HG03060 (cell line): Measurements from ENCODE around the gene TEX10.

Source experiments
- ATAC-seq: cut with Tn5 transposase; IDR thresholded peaks from one replicate; pipeline ENCODE4 v1.9.1; 2021; ENCODE audit warnings: low read depth, moderate number of reproducible peaks; ENCODE audit not compliant: unreplicated experiment

Gene TEX10

DNA sequence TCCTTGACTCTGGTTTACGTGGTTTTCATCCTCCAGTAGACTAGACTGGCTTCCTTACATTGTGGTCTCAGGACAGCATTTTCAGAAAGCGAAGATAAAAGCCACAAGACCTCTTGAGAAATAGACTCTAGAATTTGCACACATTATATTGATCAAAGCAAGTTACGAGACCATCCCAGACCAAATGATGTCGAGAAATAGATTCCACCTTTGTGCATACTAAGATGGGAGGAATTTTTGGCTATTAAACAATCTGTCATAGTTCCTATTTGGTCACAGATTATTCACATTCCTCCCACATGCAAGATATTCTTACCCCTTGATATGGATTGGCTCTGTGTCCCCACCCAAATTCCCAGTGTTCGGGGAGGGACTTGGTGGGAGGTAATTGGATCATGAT is 65.6 kb downstream of the TEX10 start:
- ATAC-seq = no peak

DNA sequence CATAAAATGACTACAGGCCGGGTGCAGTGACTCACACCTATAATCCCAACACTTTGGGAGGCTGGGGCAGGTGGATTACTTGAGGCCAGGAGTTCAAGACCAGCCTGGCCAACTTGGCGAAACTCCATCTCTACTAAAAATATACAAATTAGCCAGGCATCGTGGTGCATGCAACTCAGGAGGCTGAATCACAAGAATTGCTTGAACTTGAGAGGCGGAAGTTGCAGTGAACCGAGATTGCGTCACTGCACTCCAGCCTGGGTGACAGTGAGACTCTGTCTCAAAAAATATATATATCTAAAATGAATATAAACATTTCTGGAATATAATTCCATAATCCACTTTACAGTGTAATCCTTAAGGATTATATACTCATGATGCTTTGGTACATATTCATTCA is 66.5 kb downstream of the TEX10 start:
- no peak for ATAC-seq

- ATAC-seq = no peak
These were observed 67.1 kb downstream of the TEX10 start for GRCh38 chr9:100285601-100286000.

- no peak for ATAC-seq
These were observed 67.7 kb downstream of the TEX10 start for GRCh38 chr9:100285080-100285479.

GRCh38 chr9:100284247-100284646 is 68.5 kb downstream of the TEX10 start:
- no peak for ATAC-seq

- no peak for ATAC-seq
These were observed 70.4 kb downstream of the TEX10 start for GRCh38 chr9:100282388-100282719.

DNA sequence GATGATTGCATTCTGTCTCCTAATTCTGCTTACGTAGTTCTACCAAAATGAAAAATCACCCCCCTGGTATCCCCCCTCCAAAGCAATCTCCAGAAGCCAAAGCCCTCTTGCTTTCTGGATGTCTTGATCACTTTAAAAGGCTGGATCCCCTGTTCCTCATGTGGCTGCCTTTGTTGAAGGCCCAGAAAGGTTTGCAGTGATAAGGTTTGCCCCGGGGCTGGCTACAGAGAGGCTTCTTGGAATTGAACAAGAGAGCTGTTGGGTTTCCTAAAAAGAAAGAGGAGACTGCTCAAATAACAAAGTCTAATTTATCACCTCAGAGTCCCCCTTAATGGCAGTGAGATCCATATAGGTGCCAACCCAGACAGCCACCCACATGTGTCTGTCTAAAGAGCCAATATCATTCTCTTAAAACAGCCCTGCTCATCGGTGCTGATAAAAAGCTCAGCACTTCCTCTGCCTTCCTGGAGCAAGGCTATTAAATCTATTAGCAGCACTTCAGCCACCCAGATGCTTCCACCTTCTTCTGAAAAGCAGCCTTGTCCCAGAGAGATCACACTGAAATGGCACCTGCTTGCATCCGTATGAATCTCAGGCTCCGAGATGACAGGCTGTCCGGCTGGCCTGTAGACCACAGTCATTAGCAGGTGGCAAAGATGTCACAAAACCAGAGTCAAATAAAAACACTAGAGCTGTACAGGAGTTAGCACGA is 70.9 kb downstream of the TEX10 start:
- no peak for ATAC-seq

GRCh38 chr9:100281066-100281465 is 71.7 kb downstream of the TEX10 start:
- no peak for ATAC-seq

DNA sequence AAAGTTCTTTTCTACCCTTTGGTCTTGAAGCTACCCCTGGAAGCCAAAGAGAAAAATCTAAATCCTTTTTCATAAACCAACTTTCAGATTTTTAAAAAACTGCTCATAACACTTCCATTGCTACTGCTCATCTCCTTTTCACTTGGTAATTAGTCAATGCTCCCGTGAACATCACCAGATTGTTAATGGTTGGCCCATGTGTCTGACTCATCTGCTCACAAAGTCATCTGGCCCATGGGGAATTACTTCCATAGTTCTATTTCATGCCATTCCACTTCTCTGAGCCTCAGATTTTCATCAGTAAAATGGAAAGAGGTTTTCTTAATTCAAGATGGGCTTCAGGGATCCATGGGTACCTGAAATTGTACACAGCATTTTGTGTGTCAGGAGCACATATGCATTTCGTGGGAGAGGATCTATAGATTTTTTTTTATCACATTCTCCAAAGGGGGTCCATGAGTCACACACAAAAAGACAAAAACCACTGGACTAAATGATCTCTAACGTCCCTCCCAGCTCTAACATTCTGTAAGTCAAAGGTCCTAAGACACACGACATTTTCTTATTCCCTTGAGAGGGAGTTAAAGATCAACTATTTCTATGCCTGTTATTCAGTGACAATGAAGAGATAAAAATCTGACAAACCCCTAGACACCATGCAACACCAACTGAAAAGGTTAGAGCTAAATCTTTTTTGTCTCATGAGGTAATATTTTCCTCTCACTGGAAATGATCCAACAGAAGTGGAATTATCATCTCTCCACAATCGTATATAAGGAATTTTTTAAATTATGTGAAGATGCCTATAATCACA is 75.4 kb downstream of the TEX10 start:
- ATAC-seq = no peak

DNA sequence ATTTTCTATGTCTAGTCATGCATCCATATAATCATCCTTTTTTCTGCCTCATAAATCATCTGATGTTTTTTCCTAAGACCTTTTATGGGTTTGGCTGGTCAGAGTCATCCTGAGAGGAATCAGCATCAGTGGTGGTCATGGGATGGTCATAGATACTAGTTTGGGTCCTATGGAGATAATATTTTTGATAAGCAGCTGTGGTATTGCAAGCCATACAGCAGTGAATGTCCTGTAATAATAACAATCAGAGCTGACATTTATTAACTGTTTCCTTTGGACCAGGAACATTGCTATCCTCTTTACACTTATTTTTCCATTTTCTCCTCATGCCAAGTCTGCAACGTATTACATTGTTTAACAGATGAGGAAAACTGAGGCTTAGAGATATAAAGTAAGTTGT is 83.1 kb downstream of the TEX10 start:
- no peak for ATAC-seq

DNA sequence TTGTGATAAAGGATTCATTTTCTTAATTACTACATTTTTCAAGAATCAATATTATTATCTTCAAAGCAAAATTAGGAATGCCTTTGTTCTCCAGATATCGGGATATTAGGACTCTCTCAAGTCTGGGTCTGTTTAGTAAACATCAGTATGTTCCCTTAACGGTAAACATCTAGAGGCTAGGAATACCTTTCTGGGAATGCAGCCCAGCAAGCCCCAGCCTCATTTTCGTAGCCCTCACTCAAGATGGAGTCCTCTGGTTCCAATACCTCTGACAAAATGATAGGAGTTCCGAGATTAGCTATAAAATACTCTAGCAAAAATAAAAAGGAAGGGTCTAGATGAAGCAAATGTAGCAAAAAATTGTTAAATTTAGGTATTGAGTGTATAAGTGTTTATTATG is 84.5 kb downstream of the TEX10 start:
- ATAC-seq = no peak

GRCh38 chr9:100267211-100267610 is 85.5 kb downstream of the TEX10 start:
- ATAC-seq = no peak
